H1 (cell line): ENCODE results near the gene INAFM1.

ENCODE experiments used
- ATF3 ChIP-seq: IDR thresholded peaks from 2 replicates; pipeline ENCODE4 v1.6.1; 2011; ENCODE audit warnings: low read depth, mild to moderate bottlenecking, low read length; ENCODE audit not compliant: insufficient read depth
- BRCA1 ChIP-seq: IDR thresholded peaks from 2 replicates; pipeline ENCODE4 v1.6.1; 2012; ENCODE audit warnings: low read depth, low read length, improper control_type of control experiment
- EP300 ChIP-seq, 2 experiments: IDR thresholded peaks; 1 replicate in 1 of 2; 2 replicates in 1 of 2; pipeline ENCODE4 v1.6.1; 2011 to 2012; ENCODE audit warnings: low read depth in 2 of 2, low read length in 2 of 2, mild to moderate bottlenecking in 2 of 2, borderline replicate concordance in 1 of 2, inconsistent platforms in 1 of 2, moderate library complexity in 1 of 2
- NRF1 ChIP-seq: IDR thresholded peaks from 2 replicates; pipeline ENCODE4 v1.6.1; 2011; ENCODE audit warnings: mild to moderate bottlenecking, low read depth, low read length, improper control_type of control experiment
- POLR2AphosphoS5 ChIP-seq: IDR thresholded peaks from 2 replicates; pipeline ENCODE4 v1.6.1; 2011; ENCODE audit warnings: low read depth, low read length
- POU5F1 ChIP-seq: IDR thresholded peaks from 2 replicates; pipeline ENCODE4 v1.6.1; 2011; ENCODE audit warnings: low read depth, mild to moderate bottlenecking, low read length, moderate library complexity
- TF ChIP-seq, protein P1 (sequence below), 3 experiments: IDR thresholded peaks; 1 replicate in 2 of 3; 2 replicates in 1 of 3; pipeline versions ENCODE4 v1.5.1 to v1.6.1; 2011; ENCODE audit warnings: low read length in 3 of 3, mild to moderate bottlenecking in 3 of 3, inconsistent platforms in 2 of 3, low read depth in 1 of 3, moderate library complexity in 1 of 3; ENCODE audit not compliant: insufficient read depth in 1 of 3; ENCODE audit errors: control extremely low read depth in 1 of 3

DNA sequence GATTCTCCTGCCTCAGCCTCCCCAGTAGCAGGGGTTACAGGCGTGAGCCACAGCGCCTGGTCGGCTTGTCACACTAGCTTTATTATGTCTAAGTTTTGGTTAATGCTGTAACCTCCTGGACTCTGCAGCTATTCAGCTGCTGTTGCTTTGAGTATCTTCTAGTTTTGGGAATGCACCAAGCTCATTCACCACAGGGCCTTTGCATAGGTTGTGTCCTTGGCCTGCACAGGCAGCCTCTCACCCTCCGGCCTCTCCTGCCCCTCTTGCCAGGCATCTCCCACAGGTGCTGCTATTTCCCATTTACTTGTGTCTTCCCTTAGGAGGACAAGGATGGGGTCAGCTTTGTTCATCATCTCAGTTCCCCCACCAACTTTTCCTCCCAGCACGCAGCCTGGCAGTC, 20.7 kb upstream of the INAFM1 start:
- TF ChIP-seq NRF1 (no peak), POU5F1 (no peak), POLR2AphosphoS5 (no peak), ATF3 (no peak), BRCA1 (no peak), EP300 (IDR thresholded peaks at IDR 0.05; ENCODE audit: borderline replicate concordance in 1 of 2, low read depth in 2 of 2, low read length in 2 of 2) (no peak)
- TF ChIP-seq, protein P1, sequence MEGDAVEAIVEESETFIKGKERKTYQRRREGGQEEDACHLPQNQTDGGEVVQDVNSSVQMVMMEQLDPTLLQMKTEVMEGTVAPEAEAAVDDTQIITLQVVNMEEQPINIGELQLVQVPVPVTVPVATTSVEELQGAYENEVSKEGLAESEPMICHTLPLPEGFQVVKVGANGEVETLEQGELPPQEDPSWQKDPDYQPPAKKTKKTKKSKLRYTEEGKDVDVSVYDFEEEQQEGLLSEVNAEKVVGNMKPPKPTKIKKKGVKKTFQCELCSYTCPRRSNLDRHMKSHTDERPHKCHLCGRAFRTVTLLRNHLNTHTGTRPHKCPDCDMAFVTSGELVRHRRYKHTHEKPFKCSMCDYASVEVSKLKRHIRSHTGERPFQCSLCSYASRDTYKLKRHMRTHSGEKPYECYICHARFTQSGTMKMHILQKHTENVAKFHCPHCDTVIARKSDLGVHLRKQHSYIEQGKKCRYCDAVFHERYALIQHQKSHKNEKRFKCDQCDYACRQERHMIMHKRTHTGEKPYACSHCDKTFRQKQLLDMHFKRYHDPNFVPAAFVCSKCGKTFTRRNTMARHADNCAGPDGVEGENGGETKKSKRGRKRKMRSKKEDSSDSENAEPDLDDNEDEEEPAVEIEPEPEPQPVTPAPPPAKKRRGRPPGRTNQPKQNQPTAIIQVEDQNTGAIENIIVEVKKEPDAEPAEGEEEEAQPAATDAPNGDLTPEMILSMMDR (IDR thresholded peaks at IDR 0.05; ENCODE audit: control extremely low read depth in 1 of 3, insufficient read depth in 1 of 3, low read depth in 1 of 3, low read length in 3 of 3) = no peak
